HepG2 (cell line): ENCODE data around the gene MACROD2.

Experiments
- CENPT ChIP-seq: sonication (generic); formaldehyde crosslinking; IDR thresholded peaks from 2 replicates; pipeline ENCODE4 v1.8.0; 2022; ENCODE audit warnings: low read depth, mild to moderate bottlenecking, moderate library complexity, missing genetic modification reagents
- SKI ChIP-seq: fragments of 450-650 bp; IDR thresholded peaks from one replicate; pipeline ENCODE4 v1.6.1; 2018; ENCODE audit warnings: mild to moderate bottlenecking; ENCODE audit not compliant: partially characterized antibody
- TF ChIP-seq, protein P1 (sequence below): sonication (generic); formaldehyde crosslinking; conservative IDR thresholded peaks from 2 replicates; pipeline ENCODE4 v1.4.0; 2020; ENCODE audit warnings: missing genetic modification reagents

DNA sequence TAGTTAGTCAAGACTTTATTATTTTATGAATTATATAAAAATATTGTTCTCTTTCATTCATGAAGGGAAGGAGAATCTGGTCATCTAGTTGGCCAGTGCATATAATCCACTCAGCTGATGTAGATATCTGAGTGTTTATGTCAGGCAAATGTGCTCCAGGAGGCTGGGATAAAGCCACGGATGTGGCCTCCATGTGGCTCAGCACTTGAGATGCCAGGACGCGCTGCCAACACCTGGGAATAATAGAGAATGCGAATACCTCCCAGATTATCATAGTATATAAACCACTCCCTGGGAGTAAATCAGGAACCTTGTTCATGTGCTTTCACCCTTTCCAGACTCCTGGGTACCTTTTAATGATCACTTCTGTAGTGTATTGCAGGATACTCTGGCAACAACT is 1571.9 kb downstream of the MACROD2 start:
- TF ChIP-seq SKI: no peak
- no peak for TF ChIP-seq CENPT (CRISPR knock-in tag)
- TF ChIP-seq, protein P1, sequence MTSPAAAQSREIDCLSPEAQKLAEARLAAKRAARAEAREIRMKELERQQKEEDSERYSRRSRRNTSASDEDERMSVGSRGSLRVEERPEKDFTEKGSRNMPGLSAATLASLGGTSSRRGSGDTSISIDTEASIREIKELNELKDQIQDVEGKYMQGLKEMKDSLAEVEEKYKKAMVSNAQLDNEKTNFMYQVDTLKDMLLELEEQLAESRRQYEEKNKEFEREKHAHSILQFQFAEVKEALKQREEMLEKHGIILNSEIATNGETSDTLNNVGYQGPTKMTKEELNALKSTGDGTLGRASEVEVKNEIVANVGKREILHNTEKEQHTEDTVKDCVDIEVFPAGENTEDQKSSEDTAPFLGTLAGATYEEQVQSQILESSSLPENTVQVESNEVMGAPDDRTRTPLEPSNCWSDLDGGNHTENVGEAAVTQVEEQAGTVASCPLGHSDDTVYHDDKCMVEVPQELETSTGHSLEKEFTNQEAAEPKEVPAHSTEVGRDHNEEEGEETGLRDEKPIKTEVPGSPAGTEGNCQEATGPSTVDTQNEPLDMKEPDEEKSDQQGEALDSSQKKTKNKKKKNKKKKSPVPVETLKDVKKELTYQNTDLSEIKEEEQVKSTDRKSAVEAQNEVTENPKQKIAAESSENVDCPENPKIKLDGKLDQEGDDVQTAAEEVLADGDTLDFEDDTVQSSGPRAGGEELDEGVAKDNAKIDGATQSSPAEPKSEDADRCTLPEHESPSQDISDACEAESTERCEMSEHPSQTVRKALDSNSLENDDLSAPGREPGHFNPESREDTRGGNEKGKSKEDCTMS: no peak
